ENCODE data around the gene NMS.

NMS gene

GRCh38 chr2:100520224-100520623 is 49.9 kb downstream of the NMS start:
- H3K4me1 ChIP-seq (ENCODE audit: control insufficient read depth in 5 of 5, insufficient read depth in 5 of 5, low read length in 5 of 5) = no peaks in the 10 kb centered on the region
- H3K9ac ChIP-seq (ENCODE audit: low read length in 5 of 5) = no peak overlapping the region
- H3K27ac ChIP-seq (ENCODE audit: low read depth, low read length) = no peak overlapping the region
- H3K27me3 ChIP-seq (ENCODE audit: control insufficient read depth in 5 of 5, insufficient read depth in 4 of 5, low read length in 5 of 5) = no peaks in the 10 kb centered on the region
- H3K9me3 ChIP-seq (ENCODE audit: control insufficient read depth in 5 of 5, low read length in 5 of 5) = peaks cover 0 to 4% (median 0%) of the 10 kb centered on the region in 5 donors
- no peaks in the 10 kb centered on the region for H3K36me3 ChIP-seq (ENCODE audit: control insufficient read depth in 5 of 5, insufficient read depth in 5 of 5, low read length in 5 of 5)
- no peak overlapping the region for H3K4me3 ChIP-seq (ENCODE audit: low read depth in 1 of 5, low read length in 5 of 5)

GRCh38 chr2:100522430-100522829 is 52.1 kb downstream of the NMS start:
- Histone ChIP-seq H3K36me3 (ENCODE audit: control insufficient read depth in 5 of 5, insufficient read depth in 5 of 5, low read length in 5 of 5) (no peaks in the 10 kb centered on the region), H3K9ac (ENCODE audit: low read length in 5 of 5) (no peak overlapping the region), H3K4me3 (ENCODE audit: low read depth in 1 of 5, low read length in 5 of 5) (no peak overlapping the region), H3K27ac (ENCODE audit: low read depth, low read length) (no peak overlapping the region), H3K4me1 (ENCODE audit: control insufficient read depth in 5 of 5, insufficient read depth in 5 of 5, low read length in 5 of 5) (no peaks in the 10 kb centered on the region), H3K27me3 (ENCODE audit: control insufficient read depth in 5 of 5, insufficient read depth in 4 of 5, low read length in 5 of 5) (no peaks in the 10 kb centered on the region), H3K9me3 (ENCODE audit: control insufficient read depth in 5 of 5, low read length in 5 of 5) (peaks cover 0 to 4% (median 0%) of the 10 kb centered on the region in 5 donors)

GRCh38 chr2:100524331-100524730 is 54.0 kb downstream of the NMS start:
- no peak overlapping the region for H3K27ac ChIP-seq (ENCODE audit: low read depth, low read length)
- H3K27me3 ChIP-seq (ENCODE audit: control insufficient read depth in 5 of 5, insufficient read depth in 4 of 5, low read length in 5 of 5) = no peaks in the 10 kb centered on the region
- no peaks in the 10 kb centered on the region for H3K4me1 ChIP-seq (ENCODE audit: control insufficient read depth in 5 of 5, insufficient read depth in 5 of 5, low read length in 5 of 5)
- no peak overlapping the region for H3K4me3 ChIP-seq (ENCODE audit: low read depth in 1 of 5, low read length in 5 of 5)
- H3K9ac ChIP-seq (ENCODE audit: low read length in 5 of 5) = no peak overlapping the region
- no peaks in the 10 kb centered on the region for H3K36me3 ChIP-seq (ENCODE audit: control insufficient read depth in 5 of 5, insufficient read depth in 5 of 5, low read length in 5 of 5)
- H3K9me3 ChIP-seq (ENCODE audit: control insufficient read depth in 5 of 5, low read length in 5 of 5) = peaks cover 0 to 4% (median 0%) of the 10 kb centered on the region in 5 donors

GRCh38 chr2:100526868-100527267 is 56.6 kb downstream of the NMS start:
- Histone ChIP-seq H3K27me3 (ENCODE audit: control insufficient read depth in 5 of 5, insufficient read depth in 4 of 5, low read length in 5 of 5) (peaks cover 0 to 3% (median 0%) of the 10 kb centered on the region in 5 donors), H3K9me3 (ENCODE audit: control insufficient read depth in 5 of 5, low read length in 5 of 5) (peaks cover 0 to 4% (median 0%) of the 10 kb centered on the region in 5 donors), H3K4me1 (ENCODE audit: control insufficient read depth in 5 of 5, insufficient read depth in 5 of 5, low read length in 5 of 5) (no peaks in the 10 kb centered on the region), H3K4me3 (ENCODE audit: low read depth in 1 of 5, low read length in 5 of 5) (no peak overlapping the region), H3K27ac (ENCODE audit: low read depth, low read length) (no peak overlapping the region), H3K9ac (ENCODE audit: low read length in 5 of 5) (no peak overlapping the region), H3K36me3 (ENCODE audit: control insufficient read depth in 5 of 5, insufficient read depth in 5 of 5, low read length in 5 of 5) (no peaks in the 10 kb centered on the region)

GRCh38 chr2:100527440-100528015 is 57.2 kb downstream of the NMS start:
- Histone ChIP-seq H3K36me3 (ENCODE audit: control insufficient read depth in 5 of 5, insufficient read depth in 5 of 5, low read length in 5 of 5) (no peaks in the 10 kb centered on the region), H3K27ac (ENCODE audit: low read depth, low read length) (no peak overlapping the region), H3K4me1 (ENCODE audit: control insufficient read depth in 5 of 5, insufficient read depth in 5 of 5, low read length in 5 of 5) (no peaks in the 10 kb centered on the region), H3K27me3 (ENCODE audit: control insufficient read depth in 5 of 5, insufficient read depth in 4 of 5, low read length in 5 of 5) (peaks cover 0 to 3% (median 0%) of the 10 kb centered on the region in 5 donors), H3K4me3 (ENCODE audit: low read depth in 1 of 5, low read length in 5 of 5) (no peak overlapping the region), H3K9ac (ENCODE audit: low read length in 5 of 5) (no peak overlapping the region), H3K9me3 (ENCODE audit: control insufficient read depth in 5 of 5, low read length in 5 of 5) (peaks cover 0 to 4% (median 0%) of the 10 kb centered on the region in 5 donors)

GRCh38 chr2:100529176-100529575 is 58.9 kb downstream of the NMS start:
- Histone ChIP-seq H3K27me3 (ENCODE audit: control insufficient read depth in 5 of 5, insufficient read depth in 4 of 5, low read length in 5 of 5) (peaks cover 0 to 3% (median under 1%) of the 10 kb centered on the region in 5 donors), H3K9me3 (ENCODE audit: control insufficient read depth in 5 of 5, low read length in 5 of 5) (peaks cover 0 to 5% (median 0%) of the 10 kb centered on the region in 5 donors), H3K9ac (ENCODE audit: low read length in 5 of 5) (no peak overlapping the region), H3K4me3 (ENCODE audit: low read depth in 1 of 5, low read length in 5 of 5) (no peak overlapping the region), H3K36me3 (ENCODE audit: control insufficient read depth in 5 of 5, insufficient read depth in 5 of 5, low read length in 5 of 5) (no peaks in the 10 kb centered on the region), H3K4me1 (ENCODE audit: control insufficient read depth in 5 of 5, insufficient read depth in 5 of 5, low read length in 5 of 5) (no peaks in the 10 kb centered on the region), H3K27ac (ENCODE audit: low read depth, low read length) (no peak overlapping the region)

- H3K27ac ChIP-seq (ENCODE audit: low read depth, low read length) = no peak overlapping the region
- H3K4me1 ChIP-seq (ENCODE audit: control insufficient read depth in 5 of 5, insufficient read depth in 5 of 5, low read length in 5 of 5) = no peaks in the 10 kb centered on the region
- H3K9ac ChIP-seq (ENCODE audit: low read length in 5 of 5) = no peak overlapping the region
- no peaks in the 10 kb centered on the region for H3K36me3 ChIP-seq (ENCODE audit: control insufficient read depth in 5 of 5, insufficient read depth in 5 of 5, low read length in 5 of 5)
- H3K27me3 ChIP-seq (ENCODE audit: control insufficient read depth in 5 of 5, insufficient read depth in 4 of 5, low read length in 5 of 5) = peaks cover 0 to 3% (median 2%) of the 10 kb centered on the region in 5 donors
- H3K9me3 ChIP-seq (ENCODE audit: control insufficient read depth in 5 of 5, low read length in 5 of 5) = peaks cover 0 to 5% (median 0%) of the 10 kb centered on the region in 5 donors
- no peak overlapping the region for H3K4me3 ChIP-seq (ENCODE audit: low read depth in 1 of 5, low read length in 5 of 5)
Observed at GRCh38 chr2:100529900-100530299, 59.6 kb downstream of the NMS start.

Data from subcutaneous abdominal adipose tissue (tissue), 5 donors.